ENCODE results near the gene POU3F2. TPM values are rescaled to one million over a fixed set of nuclear protein-coding genes. Genes with fewer than 3 reads are reported as not detected.

Gene POU3F2
- total and polyA plus RNA-seq, 2 of the 13 experiments (the other 11 are each of a cell fraction or from before 2014, with no cell fraction given): not detected

DNA sequence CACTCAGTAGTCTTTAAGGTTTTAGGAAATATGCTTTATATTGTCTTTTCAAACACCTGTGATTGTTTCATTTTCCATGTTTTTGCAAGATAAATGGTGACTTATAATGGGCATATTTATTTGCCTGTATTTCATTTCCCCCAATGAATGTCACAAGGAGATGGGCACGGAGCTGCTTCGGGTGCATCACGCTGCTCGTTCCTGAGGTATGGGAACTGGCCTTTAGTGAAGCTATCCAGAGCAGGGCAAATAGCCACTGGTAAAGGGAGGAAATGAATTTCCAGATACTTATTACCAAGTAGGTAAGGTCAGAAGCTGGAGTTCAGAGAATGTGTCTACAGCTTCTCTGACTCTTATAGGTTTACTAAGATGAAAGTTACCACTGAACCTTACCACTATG lies 3.7 kb downstream of the POU3F2 start (continued):
- no peak for TF ChIP-seq ZNF331 (CRISPR knock-in tag; IDR thresholded peaks at IDR 0.05)

DNA sequence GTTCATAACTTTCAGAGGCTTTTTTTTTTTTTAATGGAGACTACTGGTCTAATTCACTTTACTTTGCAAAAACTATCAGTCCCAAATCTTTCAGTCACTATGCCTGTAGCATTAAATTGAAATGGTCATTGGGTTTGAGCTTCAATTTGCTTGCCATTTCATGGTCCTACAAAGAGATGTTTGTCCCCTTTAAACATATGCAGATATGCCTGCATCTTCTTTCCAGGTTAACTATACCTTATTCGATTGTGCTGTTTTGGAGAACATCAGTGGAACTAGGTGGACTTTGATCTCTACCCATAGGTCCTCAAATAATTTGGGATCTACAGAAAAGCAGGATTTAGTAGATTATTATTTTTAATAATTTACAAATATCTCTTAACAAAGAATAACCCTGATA lies 4.6 kb downstream of the POU3F2 start:
- no peaks in the 10 kb centered on the region for H3K9me3 ChIP-seq (ENCODE audit: low read length)
- no peak for ATAC-seq
- intact Hi-C loops (cut with micrococcal nuclease; ENCODE audit: unreplicated experiment) (loop anchor here (2.0 to 5.0 kb wide), 2 partner anchors 207 to 1652 kb away; no protein-coding TSS in a partner anchor), in situ Hi-C loops (cut with HindIII; ENCODE audit: extremely low pct_ligation_motif_present, low pct_unique_long_range_greater_than_20kb) (loop anchor here (25.0 kb wide), 5 partner anchors 273 to 1777 kb away; no protein-coding TSS in a partner anchor)
- H3K9ac ChIP-seq (ENCODE audit: insufficient read depth, low read depth, low read length): no peak overlapping the region
- DNase-seq (ENCODE audit: low spot score): no peak
- no peak overlapping the region for H2AFZ ChIP-seq (ENCODE audit: low read length)
- H3K36me3 ChIP-seq (replicated peaks in 1 of 2; ENCODE audit: control insufficient read depth in 1 of 2, insufficient read depth in 2 of 2, low read length in 2 of 2): no peaks in the 10 kb centered on the region
- no peak for FAIRE-seq
- H3K4me1 ChIP-seq (ENCODE audit: insufficient read depth, low read length): peaks cover 11% of the 10 kb centered on the region; the same call in 1 of the 2 replicates
- H3K4me2 ChIP-seq (ENCODE audit: low read depth, low read length): no peak overlapping the region
- H3K27me3 ChIP-seq (ENCODE audit: control insufficient read depth in 1 of 2, insufficient read depth in 2 of 2, low read length in 2 of 2): peaks cover 7 to 75% of the 10 kb centered on the region in 2 experiments
- no peak overlapping the region for H3K27ac ChIP-seq (ENCODE audit: extremely low read length, insufficient read depth, low read length)
- H3K4me3 ChIP-seq (replicated peaks in 1 of 3; ENCODE audit: insufficient read depth in 1 of 3, low read depth in 2 of 3, low read length in 3 of 3): no peak overlapping the region
- ChIA-PET CTCF (ENCODE audit: low intra/inter-chr PET ratio, low total read pairs) (no interaction called here), POLR2A (no interaction called here)
- WGBS (ENCODE audit: low lambda C conversion rate): 0% methylated on average over 1 of the region's 1 CpG
- BruUV-seq (replicated peaks): no TSS peak
- H4K20me1 ChIP-seq (ENCODE audit: insufficient read depth, low read length): no peaks in the 10 kb centered on the region; the same call in 1 of the 2 replicates
- H3K79me2 ChIP-seq (ENCODE audit: insufficient read depth, low read length): no peaks in the 10 kb centered on the region
- TF ChIP-seq, protein P1, sequence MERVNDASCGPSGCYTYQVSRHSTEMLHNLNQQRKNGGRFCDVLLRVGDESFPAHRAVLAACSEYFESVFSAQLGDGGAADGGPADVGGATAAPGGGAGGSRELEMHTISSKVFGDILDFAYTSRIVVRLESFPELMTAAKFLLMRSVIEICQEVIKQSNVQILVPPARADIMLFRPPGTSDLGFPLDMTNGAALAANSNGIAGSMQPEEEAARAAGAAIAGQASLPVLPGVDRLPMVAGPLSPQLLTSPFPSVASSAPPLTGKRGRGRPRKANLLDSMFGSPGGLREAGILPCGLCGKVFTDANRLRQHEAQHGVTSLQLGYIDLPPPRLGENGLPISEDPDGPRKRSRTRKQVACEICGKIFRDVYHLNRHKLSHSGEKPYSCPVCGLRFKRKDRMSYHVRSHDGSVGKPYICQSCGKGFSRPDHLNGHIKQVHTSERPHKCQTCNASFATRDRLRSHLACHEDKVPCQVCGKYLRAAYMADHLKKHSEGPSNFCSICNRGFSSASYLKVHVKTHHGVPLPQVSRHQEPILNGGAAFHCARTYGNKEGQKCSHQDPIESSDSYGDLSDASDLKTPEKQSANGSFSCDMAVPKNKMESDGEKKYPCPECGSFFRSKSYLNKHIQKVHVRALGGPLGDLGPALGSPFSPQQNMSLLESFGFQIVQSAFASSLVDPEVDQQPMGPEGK (CRISPR knock-in tag; IDR thresholded peaks at IDR 0.05): no peak
- TF ChIP-seq, protein P2, sequence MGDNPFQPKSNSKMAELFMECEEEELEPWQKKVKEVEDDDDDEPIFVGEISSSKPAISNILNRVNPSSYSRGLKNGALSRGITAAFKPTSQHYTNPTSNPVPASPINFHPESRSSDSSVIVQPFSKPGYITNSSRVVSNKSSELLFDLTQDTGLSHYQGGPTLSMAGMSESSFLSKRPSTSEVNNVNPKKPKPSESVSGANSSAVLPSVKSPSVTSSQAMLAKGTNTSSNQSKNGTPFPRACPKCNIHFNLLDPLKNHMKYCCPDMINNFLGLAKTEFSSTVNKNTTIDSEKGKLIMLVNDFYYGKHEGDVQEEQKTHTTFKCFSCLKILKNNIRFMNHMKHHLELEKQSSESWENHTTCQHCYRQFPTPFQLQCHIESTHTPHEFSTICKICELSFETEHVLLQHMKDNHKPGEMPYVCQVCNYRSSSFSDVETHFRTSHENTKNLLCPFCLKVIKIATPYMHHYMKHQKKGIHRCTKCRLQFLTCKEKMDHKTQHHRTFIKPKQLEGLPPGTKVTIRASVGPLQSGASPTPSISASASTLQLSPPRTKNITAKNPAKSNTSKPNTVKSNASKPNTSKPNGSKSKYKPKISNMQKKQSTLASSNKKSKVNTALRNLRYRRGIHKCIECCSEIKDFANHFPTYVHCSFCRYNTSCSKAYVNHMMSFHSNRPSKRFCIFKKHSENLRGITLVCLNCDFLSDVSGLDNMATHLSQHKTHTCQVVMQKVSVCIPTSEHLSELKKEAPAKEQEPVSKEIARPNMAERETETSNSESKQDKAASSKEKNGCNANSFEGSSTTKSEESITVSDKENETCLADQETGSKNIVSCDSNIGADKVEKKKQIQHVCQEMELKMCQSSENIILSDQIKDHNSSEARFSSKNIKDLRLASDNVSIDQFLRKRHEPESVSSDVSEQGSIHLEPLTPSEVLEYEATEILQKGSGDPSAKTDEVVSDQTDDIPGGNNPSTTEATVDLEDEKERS (CRISPR knock-in tag; IDR thresholded peaks at IDR 0.05): no peak
- no peak for TF ChIP-seq ZC3H13 (CRISPR knock-in tag; IDR thresholded peaks at IDR 0.05)
- TF ChIP-seq ZNF138 (CRISPR knock-in tag; IDR thresholded peaks at IDR 0.05; ENCODE audit: low read depth): no peak
- TF ChIP-seq SAFB2 (CRISPR knock-in tag; IDR thresholded peaks at IDR 0.05; ENCODE audit: borderline replicate concordance, low read depth): no peak
- no peak for TF ChIP-seq ZNF451 (CRISPR knock-in tag; IDR thresholded peaks at IDR 0.05)
- no peak for TF ChIP-seq RARA (CRISPR knock-in tag; IDR thresholded peaks at IDR 0.05)
- no peak for TF ChIP-seq ZNF572 (CRISPR knock-in tag; IDR thresholded peaks at IDR 0.05)
- TF ChIP-seq MAFG (CRISPR knock-in tag; IDR thresholded peaks at IDR 0.05): no peak
- TF ChIP-seq, protein P3, sequence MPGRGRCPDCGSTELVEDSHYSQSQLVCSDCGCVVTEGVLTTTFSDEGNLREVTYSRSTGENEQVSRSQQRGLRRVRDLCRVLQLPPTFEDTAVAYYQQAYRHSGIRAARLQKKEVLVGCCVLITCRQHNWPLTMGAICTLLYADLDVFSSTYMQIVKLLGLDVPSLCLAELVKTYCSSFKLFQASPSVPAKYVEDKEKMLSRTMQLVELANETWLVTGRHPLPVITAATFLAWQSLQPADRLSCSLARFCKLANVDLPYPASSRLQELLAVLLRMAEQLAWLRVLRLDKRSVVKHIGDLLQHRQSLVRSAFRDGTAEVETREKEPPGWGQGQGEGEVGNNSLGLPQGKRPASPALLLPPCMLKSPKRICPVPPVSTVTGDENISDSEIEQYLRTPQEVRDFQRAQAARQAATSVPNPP (CRISPR knock-in tag; IDR thresholded peaks at IDR 0.05): no peak
- TF ChIP-seq, protein P4, sequence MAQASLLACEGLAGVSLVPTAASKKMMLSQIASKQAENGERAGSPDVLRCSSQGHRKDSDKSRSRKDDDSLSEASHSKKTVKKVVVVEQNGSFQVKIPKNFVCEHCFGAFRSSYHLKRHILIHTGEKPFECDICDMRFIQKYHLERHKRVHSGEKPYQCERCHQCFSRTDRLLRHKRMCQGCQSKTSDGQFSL (CRISPR knock-in tag; IDR thresholded peaks at IDR 0.05): no peak
- TF ChIP-seq STAG1 (CRISPR knock-in tag; IDR thresholded peaks at IDR 0.05): no peak
- TF ChIP-seq, protein P5, sequence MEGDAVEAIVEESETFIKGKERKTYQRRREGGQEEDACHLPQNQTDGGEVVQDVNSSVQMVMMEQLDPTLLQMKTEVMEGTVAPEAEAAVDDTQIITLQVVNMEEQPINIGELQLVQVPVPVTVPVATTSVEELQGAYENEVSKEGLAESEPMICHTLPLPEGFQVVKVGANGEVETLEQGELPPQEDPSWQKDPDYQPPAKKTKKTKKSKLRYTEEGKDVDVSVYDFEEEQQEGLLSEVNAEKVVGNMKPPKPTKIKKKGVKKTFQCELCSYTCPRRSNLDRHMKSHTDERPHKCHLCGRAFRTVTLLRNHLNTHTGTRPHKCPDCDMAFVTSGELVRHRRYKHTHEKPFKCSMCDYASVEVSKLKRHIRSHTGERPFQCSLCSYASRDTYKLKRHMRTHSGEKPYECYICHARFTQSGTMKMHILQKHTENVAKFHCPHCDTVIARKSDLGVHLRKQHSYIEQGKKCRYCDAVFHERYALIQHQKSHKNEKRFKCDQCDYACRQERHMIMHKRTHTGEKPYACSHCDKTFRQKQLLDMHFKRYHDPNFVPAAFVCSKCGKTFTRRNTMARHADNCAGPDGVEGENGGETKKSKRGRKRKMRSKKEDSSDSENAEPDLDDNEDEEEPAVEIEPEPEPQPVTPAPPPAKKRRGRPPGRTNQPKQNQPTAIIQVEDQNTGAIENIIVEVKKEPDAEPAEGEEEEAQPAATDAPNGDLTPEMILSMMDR (CRISPR knock-in tag; IDR thresholded peaks at IDR 0.05): no peak
- no peak for TF ChIP-seq TOE1 (CRISPR knock-in tag; IDR thresholded peaks at IDR 0.05)
